ENCODE data around the gene BABAM2. TPM values are rescaled to one million over a fixed set of nuclear protein-coding genes. Genes with fewer than 3 reads are reported as not detected.
A peak's percentile ranks its signal among the peaks of the same experiment; 100 is the strongest.

Gene BABAM2
- total RNA-seq, 2 experiments from 2014 or later, result 66.8 to 68.4 TPM

GRCh38 chr2:27904405-27904665, 13.8 kb downstream of the BABAM2 start:
- H3K4me1 Mint-ChIP-seq (ENCODE audit: low read depth), result peaks cover 79% of the 10 kb centered on the region

GRCh38 chr2:27906074-27906473, 15.5 kb downstream of the BABAM2 start:
- ATAC-seq (no peak), DNase-seq (no peak)
- peaks cover 62% of the 10 kb centered on the region for H3K36me3 Mint-ChIP-seq (ENCODE audit: low read depth)
- no peak for TF ChIP-seq CTCF (IDR thresholded peaks at IDR 0.05)
- H3K9me3 Mint-ChIP-seq, result peaks cover 2% of the 10 kb centered on the region
- peaks cover 75% of the 10 kb centered on the region for H3K4me1 Mint-ChIP-seq (ENCODE audit: low read depth)
- H3K27me3 Mint-ChIP-seq, result no peaks in the 10 kb centered on the region
- no peak overlapping the region for H3K27ac Mint-ChIP-seq
- intact Hi-C loops (cut with micrococcal nuclease), result no loop called here
- POLR2A ChIA-PET, result no interaction called here
- CTCF ChIA-PET, result no interaction called here
- H3K4me3 Mint-ChIP-seq, result no peak overlapping the region

More at GRCh38 chr2:27904405-27904665, 13.8 kb downstream of the BABAM2 start:
- Mint-ChIP-seq H3K27ac (no peak overlapping the region), H3K36me3 (ENCODE audit: low read depth) (peaks cover 68% of the 10 kb centered on the region), H3K27me3 (no peaks in the 10 kb centered on the region), H3K9me3 (peaks cover 2% of the 10 kb centered on the region), H3K4me3 (no peak overlapping the region)
- POLR2A ChIA-PET, result interaction anchor here (2.4 kb wide), 1 partner anchor 14 kb away, joined by 6 read pairs; the partner anchor contains the start of genes BABAM2 and RBKS
- intact Hi-C loops (cut with micrococcal nuclease), result no loop called here
- DNase-seq, result no peak
- ATAC-seq, result no peak
- TF ChIP-seq CTCF (IDR thresholded peaks at IDR 0.05), result no peak
- CTCF ChIA-PET, result no interaction called here

- POLR2A ChIA-PET, result no interaction called here
- TF ChIP-seq CTCF (IDR thresholded peaks at IDR 0.05), result no peak
- no peak for DNase-seq
Measured at GRCh38 chr2:27907547-27907946, 17.0 kb downstream of the BABAM2 start.

GRCh38 chr2:27909901-27910300, 19.4 kb downstream of the BABAM2 start:
- ATAC-seq (no peak), DNase-seq (no peak)
- no peak for TF ChIP-seq CTCF (IDR thresholded peaks at IDR 0.05)
- no peaks in the 10 kb centered on the region for H3K9me3 Mint-ChIP-seq
- intact Hi-C loops (cut with micrococcal nuclease), result no loop called here
- peaks cover 55% of the 10 kb centered on the region for H3K36me3 Mint-ChIP-seq (ENCODE audit: low read depth)
- ChIA-PET POLR2A (interaction anchor here (0.7 kb wide), 1 partner anchor 768 kb away, joined by 3 read pairs; no protein-coding TSS in a partner anchor), CTCF (interaction anchor here (1.6 kb wide), 1 partner anchor 44 kb away, joined by 3 read pairs; no protein-coding TSS in a partner anchor)
- H3K4me3 Mint-ChIP-seq, result no peak overlapping the region
- H3K27ac Mint-ChIP-seq, result no peak overlapping the region
- no peaks in the 10 kb centered on the region for H3K27me3 Mint-ChIP-seq
- H3K4me1 Mint-ChIP-seq (ENCODE audit: low read depth), result peaks cover 49% of the 10 kb centered on the region

More at GRCh38 chr2:27907547-27907946, 17.0 kb downstream of the BABAM2 start:
- intact Hi-C loops (cut with micrococcal nuclease), result no loop called here
- peaks cover 66% of the 10 kb centered on the region for H3K4me1 Mint-ChIP-seq (ENCODE audit: low read depth)
- H3K4me3 Mint-ChIP-seq, result no peak overlapping the region
- peaks cover 69% of the 10 kb centered on the region for H3K36me3 Mint-ChIP-seq (ENCODE audit: low read depth)
- peaks cover 2% of the 10 kb centered on the region for H3K9me3 Mint-ChIP-seq
- ATAC-seq, result peak; percentile 72
- H3K27me3 Mint-ChIP-seq, result no peaks in the 10 kb centered on the region
- peak overlapping the region; percentile 8 for H3K27ac Mint-ChIP-seq
- CTCF ChIA-PET, result no interaction called here

GRCh38 chr2:27911458-27912210, 21.1 kb downstream of the BABAM2 start:
- CTCF ChIA-PET, result no interaction called here
- no peak overlapping the region for H3K4me3 Mint-ChIP-seq
- POLR2A ChIA-PET, result no interaction called here
- no peak for TF ChIP-seq CTCF (IDR thresholded peaks at IDR 0.05)
- DNase-seq (no peak), ATAC-seq (no peak)
- intact Hi-C loops (cut with micrococcal nuclease), result no loop called here
- no peaks in the 10 kb centered on the region for H3K9me3 Mint-ChIP-seq
- H3K4me1 Mint-ChIP-seq (ENCODE audit: low read depth), result peaks cover 36% of the 10 kb centered on the region
- peaks cover 40% of the 10 kb centered on the region for H3K36me3 Mint-ChIP-seq (ENCODE audit: low read depth)
- H3K27ac Mint-ChIP-seq, result peak overlapping the region; percentile 28
- H3K27me3 Mint-ChIP-seq, result no peaks in the 10 kb centered on the region
